ENCODE data around the gene GLDN.

GRCh38 chr15:51299187-51300015 lies 42.1 kb upstream of the GLDN start:
- TF ChIP-seq CTCF (IDR thresholded peaks at IDR 0.05; ENCODE audit: low read length) = no peak
- TF ChIP-seq EZH2phosphoT487 (IDR thresholded peaks at IDR 0.05; ENCODE audit: low read length) = no peak
